Upper lobe of right lung (tissue), 1 donor: ENCODE data around the gene FOXN3. TPM values are rescaled to one million over a fixed set of nuclear protein-coding genes. Genes with fewer than 3 reads are reported as not detected.
A peak's percentile ranks its signal among the peaks of the same experiment; 100 is the strongest.

Experiments
- ATAC-seq: fragments of 200-7000 bp; cut with Tn5 transposase; one replicate; pipeline ENCODE4 v1.9.1; 2020; ENCODE audit warnings: mild to moderate bottlenecking, moderate library complexity
- DNase-seq: peaks from one replicate; pipeline ENCODE4 v3.0.0-alpha.2; 2020
- H3K27ac ChIP-seq: fragments of 200-600 bp; one replicate; pipeline ENCODE4 v1.8.0; 2022
- H3K27me3 ChIP-seq: fragments of 200-600 bp; one replicate; pipeline ENCODE4 v1.8.0; 2022; ENCODE audit warnings: mild to moderate bottlenecking
- H3K36me3 ChIP-seq: fragments of 200-600 bp; one replicate; pipeline ENCODE4 v1.8.0; 2022
- H3K4me1 ChIP-seq: fragments of 200-600 bp; one replicate; pipeline ENCODE4 v1.8.0; 2022
- H3K4me3 ChIP-seq: fragments of 200-600 bp; one replicate; pipeline ENCODE4 v1.8.0; 2022; ENCODE audit warnings: mild to moderate bottlenecking
- H3K9me3 ChIP-seq: fragments of 200-600 bp; one replicate; pipeline ENCODE4 v1.8.0; 2022
- CTCF ChIP-seq: fragments of 200-600 bp; IDR thresholded peaks from one replicate; pipeline ENCODE4 v1.8.0; 2022; ENCODE audit warnings: antibody characterized with exemption
- intact Hi-C: fragments of 100-400 bp; cut with DNase I; formaldehyde crosslinking; loops from one replicate; pipeline ENCODE4 v1.11.0; 2022
- total RNA-seq: library from RNA; stranded (reverse); fragmentation: NEBNext Ultra II Directional; extraction: Animal tissue kit (Norgen Biotek cat#: 25700); gene quantifications from one replicate; pipeline ENCODE4 v1.2.1, GENCODE V29; 2021
- donor health status: DM: no; HTN: yes; CAD: no; lungs with severe emphysema.

FOXN3 gene
- total RNA-seq, 1 donor from 2014 or later = 103 TPM

GRCh38 chr14:89382487-89382886 is 34.5 kb downstream of the FOXN3 start:
- intact Hi-C loops = no loop called here
- Histone ChIP-seq H3K4me3 (no peak overlapping the region), H3K9me3 (no peaks in the 10 kb centered on the region), H3K27ac (no peak overlapping the region), H3K4me1 (peaks cover 12% of the 10 kb centered on the region), H3K36me3 (no peaks in the 10 kb centered on the region), H3K27me3 (no peaks in the 10 kb centered on the region)
- DNase-seq = no peak
- TF ChIP-seq CTCF = no peak
- ATAC-seq = no peak

- no peak overlapping the region for H3K27ac ChIP-seq
- DNase-seq = no peak
- H3K9me3 ChIP-seq = no peaks in the 10 kb centered on the region
- no peaks in the 10 kb centered on the region for H3K36me3 ChIP-seq
- TF ChIP-seq CTCF = no peak
- H3K27me3 ChIP-seq = no peaks in the 10 kb centered on the region
- ATAC-seq = no peak
- intact Hi-C loops = no loop called here
- no peak overlapping the region for H3K4me3 ChIP-seq
- H3K4me1 ChIP-seq = peaks cover 2% of the 10 kb centered on the region
These were observed 36.9 kb downstream of the FOXN3 start for GRCh38 chr14:89379891-89380820.

- Histone ChIP-seq H3K9me3 (no peaks in the 10 kb centered on the region), H3K36me3 (no peaks in the 10 kb centered on the region), H3K4me1 (peaks cover 5% of the 10 kb centered on the region), H3K27ac (no peak overlapping the region), H3K4me3 (no peak overlapping the region), H3K27me3 (no peaks in the 10 kb centered on the region)
- DNase-seq = no peak
- TF ChIP-seq CTCF = no peak
- intact Hi-C loops = no loop called here
- ATAC-seq = peak; percentile 26
These were observed 38.0 kb downstream of the FOXN3 start for GRCh38 chr14:89379006-89379405.

- H3K36me3 ChIP-seq = no peaks in the 10 kb centered on the region
- no peak overlapping the region for H3K27ac ChIP-seq
- DNase-seq = no peak
- no peaks in the 10 kb centered on the region for H3K27me3 ChIP-seq
- H3K4me1 ChIP-seq = peaks cover 5% of the 10 kb centered on the region
- no peak for ATAC-seq
- no peak for TF ChIP-seq CTCF
- no peak overlapping the region for H3K4me3 ChIP-seq
- no peaks in the 10 kb centered on the region for H3K9me3 ChIP-seq
- intact Hi-C loops = no loop called here
These were observed 38.9 kb downstream of the FOXN3 start for GRCh38 chr14:89378119-89378518.

GRCh38 chr14:89377544-89377943 is 39.5 kb downstream of the FOXN3 start:
- ATAC-seq = no peak
- intact Hi-C loops = no loop called here
- H3K4me1 ChIP-seq = peaks cover 9% of the 10 kb centered on the region

More at GRCh38 chr14:89377544-89377943, 39.5 kb downstream of the FOXN3 start:
- no peak overlapping the region for H3K4me3 ChIP-seq
- no peaks in the 10 kb centered on the region for H3K27me3 ChIP-seq
- no peak overlapping the region for H3K27ac ChIP-seq
- no peak for DNase-seq
- no peak for TF ChIP-seq CTCF
- H3K9me3 ChIP-seq = no peaks in the 10 kb centered on the region
- H3K36me3 ChIP-seq = no peaks in the 10 kb centered on the region
